Breast epithelium (tissue), 4 donors: ENCODE results near the gene SLC51A. TPM values are rescaled to one million over a fixed set of nuclear protein-coding genes. Genes with fewer than 3 reads are reported as not detected.

ENCODE experiments used
- DNase-seq, 2 donors: peaks; one replicate each; pipeline ENCODE4 v3.0.0-alpha.2; 2019; ENCODE audit warnings: low spot score in 2 of 2
- H3K27ac ChIP-seq, 2 donors: fragments of 200-600 bp; sonication (generic) in 1 of 2; one replicate each; pipeline ENCODE4 v1.5.1; 2016 to 2019; ENCODE audit warnings: mild to moderate bottlenecking in 1 of 2
- H3K27me3 ChIP-seq, 2 donors: fragments of 200-600 bp; sonication (generic) in 1 of 2; one replicate each; pipeline versions ENCODE4 v1.5.1 to v1.6.0; 2017 to 2019; ENCODE audit warnings: control low read depth in 1 of 2, mild to moderate bottlenecking in 1 of 2
- H3K36me3 ChIP-seq: fragments of 200-600 bp; one replicate; pipeline ENCODE4 v1.5.1; 2019
- H3K4me1 ChIP-seq, 2 donors: fragments of 200-600 bp; sonication (generic); one replicate each; pipeline ENCODE4 v1.5.1; 2016 to 2019; ENCODE audit warnings: control low read depth in 1 of 2
- H3K4me3 ChIP-seq, 3 donors: fragments of 200-600 bp; sonication (generic); 1 replicate in 2 of 3; 2 replicates in 1 of 3; pipeline ENCODE4 v1.5.1; 2016 to 2019; ENCODE audit warnings: mild to moderate bottlenecking in 3 of 3, moderate library complexity in 2 of 3
- H3K9me3 ChIP-seq, 2 donors: fragments of 200-600 bp; sonication (generic) in 1 of 2; one replicate each; pipeline ENCODE4 v1.5.1; 2016 to 2019; ENCODE audit warnings: control low read depth in 1 of 2
- CTCF ChIP-seq, 3 donors: fragments of 450-650 bp; IDR thresholded peaks; one replicate each; pipeline ENCODE4 v1.5.1; 2016 to 2017; ENCODE audit warnings: antibody characterized with exemption in 3 of 3, mild to moderate bottlenecking in 3 of 3, moderate library complexity in 3 of 3
- POLR2A ChIP-seq: fragments of 450-650 bp; IDR thresholded peaks from one replicate; pipeline ENCODE4 v1.6.1; 2016; ENCODE audit warnings: antibody characterized with exemption, mild to moderate bottlenecking, moderate library complexity
- POLR2AphosphoS5 ChIP-seq, 3 donors: sonication (generic); formaldehyde crosslinking; IDR thresholded peaks; one replicate each; pipeline ENCODE4 v1.6.1; 2017; ENCODE audit warnings: antibody characterized with exemption in 3 of 3
- intact Hi-C: fragments of 100-400 bp; cut with DNase I; formaldehyde crosslinking; loops from one replicate; pipeline ENCODE4 v1.15.1; 2023; ENCODE audit warnings: low total_unique reads
- total RNA-seq, 3 donors: library from RNA; depleted of rRNA; stranded (reverse); fragments of >200 nt; gene quantifications; one replicate each; pipeline ENCODE4 v1.1.0, GENCODE V29; 2016

SLC51A gene
- total RNA-seq, 3 donors from 2014 or later, result not detected

GRCh38 chr3:196193133-196193735 is 23.1 kb upstream of the SLC51A start:
- no peak for DNase-seq
- Histone ChIP-seq H3K4me3 (no peak overlapping the region), H3K27ac (peak overlapping the region; percentile 40 to 54), H3K9me3 (no peaks in the 10 kb centered on the region), H3K4me1 (no peaks in the 10 kb centered on the region), H3K36me3 (no peaks in the 10 kb centered on the region), H3K27me3 (no peaks in the 10 kb centered on the region)
- intact Hi-C loops, result loop anchor here (5.0 kb wide), 1 partner anchor 111 kb away; the partner anchor contains the start of gene TFRC
- TF ChIP-seq CTCF (IDR thresholded peaks at IDR 0.05) (no peak), POLR2A (no peak), POLR2AphosphoS5 (IDR thresholded peaks at IDR 0.05) (no peak)

GRCh38 chr3:196193736-196194541 is 22.4 kb upstream of the SLC51A start:
- no peaks in the 10 kb centered on the region for H3K9me3 ChIP-seq
- TF ChIP-seq POLR2AphosphoS5 (IDR thresholded peaks at IDR 0.05) (no peak), CTCF (IDR thresholded peaks at IDR 0.05) (no peak), POLR2A (no peak)
- intact Hi-C loops, result loop anchor here (5.0 kb wide), 1 partner anchor 112 kb away; the partner anchor contains the start of gene TFRC
- H3K4me3 ChIP-seq, result no peak overlapping the region
- DNase-seq, result no peak
- H3K27me3 ChIP-seq, result no peaks in the 10 kb centered on the region
- no peaks in the 10 kb centered on the region for H3K36me3 ChIP-seq
- H3K27ac ChIP-seq, result no peak overlapping the region
- H3K4me1 ChIP-seq, result no peaks in the 10 kb centered on the region

GRCh38 chr3:196194542-196194915 is 21.8 kb upstream of the SLC51A start:
- H3K27ac ChIP-seq, result no peak overlapping the region
- no peaks in the 10 kb centered on the region for H3K4me1 ChIP-seq
- TF ChIP-seq POLR2AphosphoS5 (IDR thresholded peaks at IDR 0.05) (no peak), CTCF (IDR thresholded peaks at IDR 0.05) (no peak), POLR2A (no peak)

GRCh38 chr3:196195664-196196265 is 20.6 kb upstream of the SLC51A start:
- Histone ChIP-seq H3K9me3 (no peaks in the 10 kb centered on the region), H3K4me3 (no peak overlapping the region), H3K4me1 (no peaks in the 10 kb centered on the region), H3K36me3 (no peaks in the 10 kb centered on the region), H3K27me3 (no peaks in the 10 kb centered on the region), H3K27ac (no peak overlapping the region)
- no peak for DNase-seq
- no peak for TF ChIP-seq POLR2AphosphoS5 (IDR thresholded peaks at IDR 0.05)
- no peak for TF ChIP-seq CTCF (IDR thresholded peaks at IDR 0.05)
- TF ChIP-seq POLR2A, result no peak
- intact Hi-C loops, result loop anchor here (5.0 kb wide), 1 partner anchor 123 kb away; no protein-coding TSS in a partner anchor

More at GRCh38 chr3:196194542-196194915, 21.8 kb upstream of the SLC51A start:
- intact Hi-C loops, result loop anchor here (5.0 kb wide), 1 partner anchor 112 kb away; the partner anchor contains the start of gene TFRC
- Histone ChIP-seq H3K4me3 (no peak overlapping the region), H3K36me3 (no peaks in the 10 kb centered on the region), H3K27me3 (no peaks in the 10 kb centered on the region), H3K9me3 (no peaks in the 10 kb centered on the region)
- no peak for DNase-seq
